Neural cell (in vitro differentiated cells): Measurements from ENCODE around the gene DAP. TPM values are rescaled to one million over a fixed set of nuclear protein-coding genes. Genes with fewer than 3 reads are reported as not detected.

ENCODE experiments used
- H2AFZ ChIP-seq: fragments of 200-600, 300-800 bp; sonication (generic), shearing (Covaris generic); 2 replicates; pipeline ENCODE4 v1.6.0; 2014; ENCODE audit warnings: low read depth, mild to moderate bottlenecking, antibody characterized with exemption, low read length, moderate library complexity
- H3F3A ChIP-seq: fragments of 200-600 bp; shearing (Covaris generic); 2 replicates; pipeline ENCODE4 v1.6.1; 2016; ENCODE audit warnings: mild to moderate bottlenecking, moderate library complexity, mixed read lengths, antibody characterized with exemption, low read length; ENCODE audit not compliant: insufficient read depth, poor library complexity, severe bottlenecking
- H3K27ac ChIP-seq: fragments of 200-600, 300-800 bp; sonication (generic), shearing (Covaris generic); 2 replicates; pipeline ENCODE4 v1.5.1; 2014; ENCODE audit warnings: mild to moderate bottlenecking, low read length, moderate library complexity
- H3K27me3 ChIP-seq: fragments of 300-800, 200-600 bp; sonication (generic), shearing (Covaris generic); 2 replicates; pipeline ENCODE4 v1.6.0; 2014; ENCODE audit warnings: mild to moderate bottlenecking, low read depth, low read length, moderate library complexity; ENCODE audit not compliant: insufficient read depth
- H3K36me3 ChIP-seq: fragments of 300-800, 200-600 bp; sonication (generic), shearing (Covaris generic); 2 replicates; pipeline ENCODE4 v1.5.1; 2014; ENCODE audit warnings: mild to moderate bottlenecking, antibody characterized with exemption, low read length, moderate library complexity; ENCODE audit not compliant: insufficient read depth
- H3K4me2 ChIP-seq: fragments of 300-800, 200-600 bp; sonication (generic), shearing (Covaris generic); 2 replicates; pipeline ENCODE4 v1.6.0; 2014; ENCODE audit warnings: mild to moderate bottlenecking, low read length
- H3K4me3 ChIP-seq: fragments of 300-800, 200-600 bp; sonication (generic), shearing (Covaris generic); 2 replicates; pipeline ENCODE4 v1.5.1; 2014; ENCODE audit warnings: mild to moderate bottlenecking, low read length, moderate library complexity
- H3K79me2 ChIP-seq: fragments of 200-600 bp; shearing (Covaris generic); replicated peaks from 2 replicates; pipeline ENCODE4 v1.6.0; 2014; ENCODE audit warnings: mild to moderate bottlenecking, low read length, moderate library complexity; ENCODE audit not compliant: insufficient read depth
- H3K9ac ChIP-seq: fragments of 300-800, 200-600 bp; sonication (generic), shearing (Covaris generic); 2 replicates; pipeline ENCODE4 v1.6.1; 2016; ENCODE audit warnings: mild to moderate bottlenecking, low read length, mixed read lengths
- H3K9me2 ChIP-seq: fragments of 200-600 bp; shearing (Covaris generic); 2 replicates; pipeline ENCODE4 v1.6.1; 2016; ENCODE audit warnings: mild to moderate bottlenecking, low read length, mixed read lengths; ENCODE audit not compliant: insufficient read depth
- H3K9me3 ChIP-seq: fragments of 200-600, 300-800 bp; sonication (generic), shearing (Covaris generic); 2 replicates; pipeline ENCODE4 v1.6.1; 2016; ENCODE audit warnings: mild to moderate bottlenecking, mixed run types, low read length, moderate library complexity, mixed read lengths
- H4K20me1 ChIP-seq: fragments of 200-600 bp; shearing (Covaris generic); 2 replicates; pipeline ENCODE4 v1.6.1; 2016; ENCODE audit warnings: mild to moderate bottlenecking, mixed run types; ENCODE audit not compliant: insufficient read depth
- CTCF ChIP-seq: fragments of 450-650 bp; IDR thresholded peaks from 2 replicates; pipeline ENCODE4 v1.5.1; 2014; ENCODE audit warnings: antibody characterized with exemption, mild to moderate bottlenecking, moderate library complexity; ENCODE audit not compliant: poor library complexity, severe bottlenecking
- EP300 ChIP-seq: fragments of 450-650 bp; conservative IDR thresholded peaks from 2 replicates; pipeline ENCODE4 v1.6.1; 2014; ENCODE audit warnings: antibody characterized with exemption, mild to moderate bottlenecking, moderate library complexity; ENCODE audit not compliant: poor library complexity, severe bottlenecking
- EZH2 ChIP-seq: fragments of 200-600, 300-800 bp; shearing (Covaris generic), sonication (generic); IDR thresholded peaks from 2 replicates; pipeline ENCODE4 v1.6.1; 2014; ENCODE audit warnings: antibody characterized with exemption, low read length, borderline replicate concordance, mild to moderate bottlenecking; ENCODE audit not compliant: insufficient read depth, poor library complexity, severe bottlenecking
- MXI1 ChIP-seq: fragments of 450-650 bp; conservative IDR thresholded peaks from 2 replicates; pipeline ENCODE4 v1.6.1; 2014; ENCODE audit warnings: antibody characterized with exemption, mild to moderate bottlenecking; ENCODE audit not compliant: poor library complexity, severe bottlenecking
- POLR2AphosphoS5 ChIP-seq: IDR thresholded peaks from 2 replicates; pipeline ENCODE4 v1.6.1; 2012
- RAD21 ChIP-seq: fragments of 450-650 bp; conservative IDR thresholded peaks from 2 replicates; pipeline ENCODE4 v1.6.1; 2014; ENCODE audit warnings: antibody characterized with exemption, mild to moderate bottlenecking, moderate library complexity
- REST ChIP-seq: IDR thresholded peaks from 2 replicates; pipeline ENCODE4 v1.6.1; 2012; ENCODE audit warnings: borderline replicate concordance
- SMC3 ChIP-seq: fragments of 450-650 bp; conservative IDR thresholded peaks from 2 replicates; pipeline ENCODE4 v1.6.1; 2014; ENCODE audit warnings: antibody characterized with exemption, mild to moderate bottlenecking, moderate library complexity; ENCODE audit not compliant: poor library complexity
- TAF1 ChIP-seq: IDR thresholded peaks from 2 replicates; pipeline ENCODE4 v1.6.1; 2012; ENCODE audit warnings: low read depth
- polyA plus RNA-seq: library from polyadenylated mRNA; depleted of rRNA; stranded (reverse); fragments of >200 nt; gene quantifications from 2 replicates; pipeline ENCODE4 v1.2.3, GENCODE V29; 2014

DAP gene
- polyA plus RNA-seq, 1 donor from 2014 or later: 9.3 TPM

DNA sequence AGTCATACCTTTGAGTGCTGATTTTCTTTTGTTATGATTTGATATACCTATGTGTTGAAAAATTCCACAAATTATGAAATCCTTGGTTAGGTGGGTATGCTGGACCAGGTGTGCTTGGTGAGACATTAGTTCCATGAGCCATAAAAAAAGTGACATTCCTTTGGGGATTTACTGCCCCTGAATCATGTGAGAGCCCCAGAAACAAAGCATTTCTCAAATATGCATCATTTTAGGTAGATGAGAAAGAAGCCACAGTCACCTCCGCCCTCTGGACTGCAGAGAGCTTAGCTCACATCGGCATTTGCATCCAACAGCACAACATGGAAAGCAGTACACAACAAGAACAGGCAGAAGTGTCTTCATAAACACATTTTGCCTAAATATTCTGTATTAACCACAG, 55.3 kb downstream of the DAP start:
- H4K20me1 ChIP-seq: no peaks in the 10 kb centered on the region

DNA sequence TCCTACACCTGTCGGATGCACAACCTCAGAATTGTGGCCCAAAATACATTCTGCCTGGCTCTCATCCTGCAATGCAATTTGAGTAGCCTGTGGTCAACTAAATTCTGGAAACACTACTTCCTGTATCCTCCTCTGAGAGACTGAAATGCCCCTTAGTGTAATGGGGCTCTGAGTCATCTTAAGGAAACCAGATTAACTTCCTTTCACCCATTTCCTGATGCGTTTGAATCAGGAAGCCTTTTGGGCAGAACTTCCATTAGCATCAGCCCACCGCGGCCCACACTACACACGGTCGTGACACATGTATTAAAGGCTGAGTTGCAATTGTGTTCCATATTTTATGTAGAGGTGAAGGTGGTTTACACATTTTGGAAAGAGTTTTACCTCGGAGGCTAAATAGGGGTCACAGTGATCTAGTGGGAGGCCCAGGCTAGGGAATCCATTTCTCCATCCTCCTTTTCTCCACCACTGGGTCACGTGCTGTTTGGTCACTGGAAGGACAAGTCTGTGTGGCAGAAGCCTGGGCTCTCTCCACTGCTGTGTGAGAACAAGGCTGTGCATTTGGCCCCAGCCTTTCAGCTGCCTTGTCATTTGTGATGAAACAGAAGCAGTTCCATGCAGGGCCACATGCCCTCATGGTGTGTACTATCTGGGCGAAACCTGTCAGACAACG, 55.9 kb downstream of the DAP start:
- H3F3A ChIP-seq: no peaks in the 10 kb centered on the region
- no peak overlapping the region for H3K4me3 ChIP-seq
- H3K27me3 ChIP-seq: no peaks in the 10 kb centered on the region
- H3K27ac ChIP-seq: no peak overlapping the region
- no peaks in the 10 kb centered on the region for H3K9me3 ChIP-seq
- no peaks in the 10 kb centered on the region for H4K20me1 ChIP-seq
- H3K36me3 ChIP-seq: no peaks in the 10 kb centered on the region
- no peak overlapping the region for H2AFZ ChIP-seq
- H3K9ac ChIP-seq: no peak overlapping the region
- H3K4me2 ChIP-seq: no peak overlapping the region
- no peaks in the 10 kb centered on the region for H3K79me2 ChIP-seq
- no peaks in the 10 kb centered on the region for H3K9me2 ChIP-seq
- TF ChIP-seq RAD21: no peak
- no peak for TF ChIP-seq SMC3
- TF ChIP-seq TAF1: no peak
- no peak for TF ChIP-seq REST
- TF ChIP-seq CTCF: no peak
- no peak for TF ChIP-seq POLR2AphosphoS5

More for the DNA sequence above, 55.3 kb downstream of the DAP start:
- Histone ChIP-seq H3K9me3 (no peaks in the 10 kb centered on the region), H3K27ac (no peak overlapping the region), H3K9ac (no peak overlapping the region), H2AFZ (no peak overlapping the region), H3K9me2 (no peaks in the 10 kb centered on the region), H3K36me3 (no peaks in the 10 kb centered on the region), H3K79me2 (no peaks in the 10 kb centered on the region), H3K4me2 (no peak overlapping the region), H3K27me3 (no peaks in the 10 kb centered on the region), H3K4me3 (no peak overlapping the region), H3F3A (no peaks in the 10 kb centered on the region)
- TF ChIP-seq MXI1: no peak
- no peak for TF ChIP-seq REST
- TF ChIP-seq EZH2: no peak
- no peak for TF ChIP-seq CTCF
- TF ChIP-seq EP300: no peak
- no peak for TF ChIP-seq RAD21
- no peak for TF ChIP-seq POLR2AphosphoS5
- no peak for TF ChIP-seq SMC3
- no peak for TF ChIP-seq TAF1
